MM.1S (cell line): ENCODE measurements around the gene CCL18.
"Not testable (repeated sequence)": the region's sequence is repeated elsewhere in the genome, so short reads cannot be mapped to it uniquely, and the experiment has no call there.

Source experiments
- CTCF ChIP-seq: fragments of 300-600 bp; sonication (generic); IDR thresholded peaks from 2 replicates; pipeline ENCODE4 v1.5.1; 2016; ENCODE audit warnings: antibody characterized with exemption, low read length, mixed read lengths
- EZH2 ChIP-seq: fragments of 300-600 bp; sonication (generic); optimal IDR thresholded peaks from 2 replicates; pipeline ENCODE3; 2017; ENCODE audit warnings: low read depth, mild to moderate bottlenecking, antibody characterized with exemption, low read length, mixed read lengths

GRCh38 chr17:36015895-36016294, 48.2 kb upstream of the CCL18 start:
- not testable (repeated sequence) for TF ChIP-seq CTCF, EZH2
